GM12892 (cell line): ENCODE data around the gene MAGI2.

Experiments
- POLR2A ChIP-seq: IDR thresholded peaks from 2 replicates; pipeline ENCODE4 v1.6.1; 2011; ENCODE audit warnings: low read depth, low read length, control low read depth
- TAF1 ChIP-seq: IDR thresholded peaks from 2 replicates; pipeline ENCODE4 v1.6.1; 2011; ENCODE audit warnings: low read depth, mild to moderate bottlenecking, control low read depth, low read length, borderline replicate concordance

- TF ChIP-seq POLR2A, result no peak
- TF ChIP-seq TAF1, result no peak
These were observed 46.1 kb downstream of the MAGI2 start for GRCh38 chr7:79407351-79407750.
